Activated effector memory CD4-positive, alpha-beta T cell treated with Interleukin-2 at 50 U/mL for 16 hours (primary cell): ENCODE results near the gene MISP3.
A peak's percentile ranks its signal among the peaks of the same experiment; 100 is the strongest.

Source experiments
- DNase-seq: peaks from one replicate; pipeline ENCODE4 v3.0.0-alpha.2; 2020

MISP3 gene

GRCh38 chr19:14054099-14054498 lies 18.5 kb upstream of the MISP3 start:
- DNase-seq: no peak

- no peak for DNase-seq
Observed at GRCh38 chr19:14054721-14055120, 17.9 kb upstream of the MISP3 start.

- DNase-seq: no peak
Observed at GRCh38 chr19:14055396-14055795, 17.2 kb upstream of the MISP3 start.

- DNase-seq: no peak
Observed at GRCh38 chr19:14056069-14056666, 16.4 kb upstream of the MISP3 start.

- no peak for DNase-seq
Observed at GRCh38 chr19:14056741-14057356, 15.7 kb upstream of the MISP3 start.

GRCh38 chr19:14058182-14059092 lies 14.1 kb upstream of the MISP3 start:
- DNase-seq: no peak

GRCh38 chr19:14059093-14059480 lies 13.5 kb upstream of the MISP3 start:
- peak; percentile 13 for DNase-seq

GRCh38 chr19:14059652-14060155 lies 12.9 kb upstream of the MISP3 start:
- DNase-seq: no peak

GRCh38 chr19:14061081-14061749 lies 11.4 kb upstream of the MISP3 start:
- no peak for DNase-seq

GRCh38 chr19:14061751-14062557 lies 10.6 kb upstream of the MISP3 start, which contains the start of gene PALM3:
Gene PALM3, minus strand, starts transcription at chr19:14062076. Its CDS starts 96 bp downstream, at chr19:14061980.
- no peak for DNase-seq

- DNase-seq: no peak
Observed at GRCh38 chr19:14062558-14062855, 10.1 kb upstream of the MISP3 start.

GRCh38 chr19:14063105-14063504 lies 9.5 kb upstream of the MISP3 start:
- no peak for DNase-seq

GRCh38 chr19:14066134-14066533 lies 6.5 kb upstream of the MISP3 start:
- DNase-seq: no peak

GRCh38 chr19:14070268-14071050 lies 2.1 kb upstream of the MISP3 start:
- no peak for DNase-seq

GRCh38 chr19:14073261-14073924 lies 807 bp downstream of the MISP3 start:
- DNase-seq: peak; percentile 72

GRCh38 chr19:14073925-14074838 lies 1.6 kb downstream of the MISP3 start:
- no peak for DNase-seq

GRCh38 chr19:14078411-14078810 lies 5.8 kb downstream of the MISP3 start:
- no peak for DNase-seq

- peak; percentile 98 for DNase-seq
Observed at GRCh38 chr19:14080887-14081796, 8.6 kb downstream of the MISP3 start.
